ENCODE data around the gene DNAJB8. TPM values are rescaled to one million over a fixed set of nuclear protein-coding genes. Genes with fewer than 3 reads are reported as not detected.

Gene DNAJB8
- total and polyA plus RNA-seq, 4 donors: not detected

GRCh38 chr3:128490650-128490914 lies 23.9 kb upstream of the DNAJB8 start:
- H3K27ac ChIP-seq (ENCODE audit: low read depth in 1 of 2, low read length in 2 of 2): no peak overlapping the region
- peaks cover 27 to 49% (median 41%) of the 10 kb centered on the region in 4 donors for H3K4me1 ChIP-seq (ENCODE audit: control insufficient read depth in 4 of 4, insufficient read depth in 4 of 4, low read length in 3 of 4)
- H3K9ac ChIP-seq (ENCODE audit: low read depth in 1 of 2, low read length in 2 of 2): no peak overlapping the region
- no peaks in the 10 kb centered on the region for H3K9me3 ChIP-seq (ENCODE audit: control insufficient read depth in 4 of 4, low read length in 3 of 4)
- no peak for DNase-seq (ENCODE audit: low spot score)
- peaks cover 12 to 15% (median 13%) of the 10 kb centered on the region in 4 donors for H3K27me3 ChIP-seq (ENCODE audit: control insufficient read depth in 4 of 4, insufficient read depth in 4 of 4, low read length in 3 of 4)
- 12% methylated on average over 10 of the region's 10 CpGs for WGBS
- no peak for TF ChIP-seq GABPA (IDR thresholded peaks at IDR 0.05 in 1 of 2, conservative IDR thresholded peaks at IDR 0.05 in 1 of 2)
- TF ChIP-seq, protein P1, sequence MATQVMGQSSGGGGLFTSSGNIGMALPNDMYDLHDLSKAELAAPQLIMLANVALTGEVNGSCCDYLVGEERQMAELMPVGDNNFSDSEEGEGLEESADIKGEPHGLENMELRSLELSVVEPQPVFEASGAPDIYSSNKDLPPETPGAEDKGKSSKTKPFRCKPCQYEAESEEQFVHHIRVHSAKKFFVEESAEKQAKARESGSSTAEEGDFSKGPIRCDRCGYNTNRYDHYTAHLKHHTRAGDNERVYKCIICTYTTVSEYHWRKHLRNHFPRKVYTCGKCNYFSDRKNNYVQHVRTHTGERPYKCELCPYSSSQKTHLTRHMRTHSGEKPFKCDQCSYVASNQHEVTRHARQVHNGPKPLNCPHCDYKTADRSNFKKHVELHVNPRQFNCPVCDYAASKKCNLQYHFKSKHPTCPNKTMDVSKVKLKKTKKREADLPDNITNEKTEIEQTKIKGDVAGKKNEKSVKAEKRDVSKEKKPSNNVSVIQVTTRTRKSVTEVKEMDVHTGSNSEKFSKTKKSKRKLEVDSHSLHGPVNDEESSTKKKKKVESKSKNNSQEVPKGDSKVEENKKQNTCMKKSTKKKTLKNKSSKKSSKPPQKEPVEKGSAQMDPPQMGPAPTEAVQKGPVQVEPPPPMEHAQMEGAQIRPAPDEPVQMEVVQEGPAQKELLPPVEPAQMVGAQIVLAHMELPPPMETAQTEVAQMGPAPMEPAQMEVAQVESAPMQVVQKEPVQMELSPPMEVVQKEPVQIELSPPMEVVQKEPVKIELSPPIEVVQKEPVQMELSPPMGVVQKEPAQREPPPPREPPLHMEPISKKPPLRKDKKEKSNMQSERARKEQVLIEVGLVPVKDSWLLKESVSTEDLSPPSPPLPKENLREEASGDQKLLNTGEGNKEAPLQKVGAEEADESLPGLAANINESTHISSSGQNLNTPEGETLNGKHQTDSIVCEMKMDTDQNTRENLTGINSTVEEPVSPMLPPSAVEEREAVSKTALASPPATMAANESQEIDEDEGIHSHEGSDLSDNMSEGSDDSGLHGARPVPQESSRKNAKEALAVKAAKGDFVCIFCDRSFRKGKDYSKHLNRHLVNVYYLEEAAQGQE (IDR thresholded peaks at IDR 0.05): no peak
- no peak for TF ChIP-seq HNF4A (conservative IDR thresholded peaks at IDR 0.05)
- no peak for TF ChIP-seq NR2F2 (IDR thresholded peaks at IDR 0.05)
- TF ChIP-seq YY1 (IDR thresholded peaks at IDR 0.05): no peak
- no peak for TF ChIP-seq MAX (IDR thresholded peaks at IDR 0.05)
- TF ChIP-seq SP1 (IDR thresholded peaks at IDR 0.05): no peak
- TF ChIP-seq ATF3 (IDR thresholded peaks at IDR 0.05): no peak
- TF ChIP-seq, protein P2, sequence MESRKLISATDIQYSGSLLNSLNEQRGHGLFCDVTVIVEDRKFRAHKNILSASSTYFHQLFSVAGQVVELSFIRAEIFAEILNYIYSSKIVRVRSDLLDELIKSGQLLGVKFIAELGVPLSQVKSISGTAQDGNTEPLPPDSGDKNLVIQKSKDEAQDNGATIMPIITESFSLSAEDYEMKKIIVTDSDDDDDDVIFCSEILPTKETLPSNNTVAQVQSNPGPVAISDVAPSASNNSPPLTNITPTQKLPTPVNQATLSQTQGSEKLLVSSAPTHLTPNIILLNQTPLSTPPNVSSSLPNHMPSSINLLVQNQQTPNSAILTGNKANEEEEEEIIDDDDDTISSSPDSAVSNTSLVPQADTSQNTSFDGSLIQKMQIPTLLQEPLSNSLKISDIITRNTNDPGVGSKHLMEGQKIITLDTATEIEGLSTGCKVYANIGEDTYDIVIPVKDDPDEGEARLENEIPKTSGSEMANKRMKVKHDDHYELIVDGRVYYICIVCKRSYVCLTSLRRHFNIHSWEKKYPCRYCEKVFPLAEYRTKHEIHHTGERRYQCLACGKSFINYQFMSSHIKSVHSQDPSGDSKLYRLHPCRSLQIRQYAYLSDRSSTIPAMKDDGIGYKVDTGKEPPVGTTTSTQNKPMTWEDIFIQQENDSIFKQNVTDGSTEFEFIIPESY (IDR thresholded peaks at IDR 0.05): no peak
- TF ChIP-seq HNF4G (IDR thresholded peaks at IDR 0.05): no peak
- no peak for TF ChIP-seq FOXA1 (IDR thresholded peaks at IDR 0.05)
- no peak for TF ChIP-seq EGR1 (IDR thresholded peaks at IDR 0.05; ENCODE audit: low read depth in 2 of 2)
- no peak for TF ChIP-seq RAD21 (IDR thresholded peaks at IDR 0.05)
- TF ChIP-seq RXRA (IDR thresholded peaks at IDR 0.05): no peak
- TF ChIP-seq, protein P3, sequence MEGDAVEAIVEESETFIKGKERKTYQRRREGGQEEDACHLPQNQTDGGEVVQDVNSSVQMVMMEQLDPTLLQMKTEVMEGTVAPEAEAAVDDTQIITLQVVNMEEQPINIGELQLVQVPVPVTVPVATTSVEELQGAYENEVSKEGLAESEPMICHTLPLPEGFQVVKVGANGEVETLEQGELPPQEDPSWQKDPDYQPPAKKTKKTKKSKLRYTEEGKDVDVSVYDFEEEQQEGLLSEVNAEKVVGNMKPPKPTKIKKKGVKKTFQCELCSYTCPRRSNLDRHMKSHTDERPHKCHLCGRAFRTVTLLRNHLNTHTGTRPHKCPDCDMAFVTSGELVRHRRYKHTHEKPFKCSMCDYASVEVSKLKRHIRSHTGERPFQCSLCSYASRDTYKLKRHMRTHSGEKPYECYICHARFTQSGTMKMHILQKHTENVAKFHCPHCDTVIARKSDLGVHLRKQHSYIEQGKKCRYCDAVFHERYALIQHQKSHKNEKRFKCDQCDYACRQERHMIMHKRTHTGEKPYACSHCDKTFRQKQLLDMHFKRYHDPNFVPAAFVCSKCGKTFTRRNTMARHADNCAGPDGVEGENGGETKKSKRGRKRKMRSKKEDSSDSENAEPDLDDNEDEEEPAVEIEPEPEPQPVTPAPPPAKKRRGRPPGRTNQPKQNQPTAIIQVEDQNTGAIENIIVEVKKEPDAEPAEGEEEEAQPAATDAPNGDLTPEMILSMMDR (IDR thresholded peaks at IDR 0.05; ENCODE audit: low read depth, low read length, missing input control): no peak
- TF ChIP-seq JUND (IDR thresholded peaks at IDR 0.05): no peak
- no peak for TF ChIP-seq TAF1 (conservative IDR thresholded peaks at IDR 0.05)
- no peak for TF ChIP-seq FOXA2 (IDR thresholded peaks at IDR 0.05)
- H3K36me3 ChIP-seq (ENCODE audit: control insufficient read depth in 4 of 4, insufficient read depth in 3 of 4, low read depth in 1 of 4, low read length in 3 of 4): no peaks in the 10 kb centered on the region
- no peak overlapping the region for H3K4me3 ChIP-seq (ENCODE audit: low read depth in 1 of 3, low read length in 3 of 3)
